Activated CD4-positive, alpha-beta memory T cell treated with anti-CD3 and anti-CD28 coated beads for 36 hours (primary cell): Measurements from ENCODE around the gene TTC31. TPM values are rescaled to one million over a fixed set of nuclear protein-coding genes. Genes with fewer than 3 reads are reported as not detected.

Experiments used
- CTCF ChIA-PET: fragments of 350-600 bp; sonication (Branson Sonifier 250); formaldehyde crosslinking; loops from one replicate; lab custom pipeline; 2021; ENCODE audit warnings: antibody characterized with exemption, inconsistent platforms; lab: Charles Lee
- POLR2A ChIA-PET: fragments of 350-600 bp; sonication (Branson Sonifier 250); formaldehyde crosslinking; loops from one replicate; lab custom pipeline; 2021; ENCODE audit warnings: antibody characterized with exemption; lab: Charles Lee
- DNase-seq: peaks from one replicate; pipeline ENCODE4 v3.0.0-alpha.2; 2020
- H3K27ac Mint-ChIP-seq: one replicate; pipeline ENCODE4 v1.8.0; 2021; ENCODE audit warnings: mixed read lengths
- H3K27me3 Mint-ChIP-seq: one replicate; pipeline ENCODE4 v1.8.0; 2021; ENCODE audit warnings: mixed read lengths
- H3K36me3 Mint-ChIP-seq: one replicate; pipeline ENCODE4 v1.8.0; 2021; ENCODE audit warnings: mixed read lengths
- H3K4me1 Mint-ChIP-seq: one replicate; pipeline ENCODE4 v1.8.0; 2021; ENCODE audit warnings: low read depth, mixed read lengths
- H3K4me3 Mint-ChIP-seq: one replicate; pipeline ENCODE4 v1.8.0; 2021; ENCODE audit warnings: mild to moderate bottlenecking, mixed read lengths
- H3K9me3 Mint-ChIP-seq: one replicate; pipeline ENCODE4 v1.8.0; 2021; ENCODE audit warnings: mixed read lengths
- intact Hi-C: fragments of 100-400 bp; cut with micrococcal nuclease; formaldehyde crosslinking; loops from one replicate; pipeline ENCODE4 v1.15.1; 2023
- total RNA-seq, 2 experiments: library from RNA; stranded (reverse); gene quantifications; one replicate each; pipeline ENCODE4 v1.2.3, GENCODE V29; 2021

The TTC31 gene
- total RNA-seq, 2 experiments from 2014 or later = 27.3 to 29.1 TPM

GRCh38 chr2:74507926-74508520 is 25.1 kb downstream of the TTC31 start:
- Mint-ChIP-seq H3K9me3 (no peaks in the 10 kb centered on the region), H3K4me1 (peaks cover 41% of the 10 kb centered on the region), H3K36me3 (peaks cover 30% of the 10 kb centered on the region), H3K4me3 (peak overlapping the region; percentile 91), H3K27ac (peak overlapping the region; percentile 98), H3K27me3 (peaks cover 34% of the 10 kb centered on the region)
- POLR2A ChIA-PET = interaction anchor here (1.1 to 1.9 kb wide), 2 partner anchors 11 to 21 kb away, joined by 4 to 6 read pairs; no protein-coding TSS in a partner anchor
- CTCF ChIA-PET = interaction anchor here (1.0 to 2.0 kb wide), 2 partner anchors 25 to 59 kb away, joined by 3 to 7 read pairs; partner anchors contain the start of genes CCDC142 and TTC31
- DNase-seq = no peak
- intact Hi-C loops = loop anchor here (1.0 kb wide), 4 partner anchors 7 to 50 kb away; partner anchors contain the start of genes AUP1, HTRA2, TTC31 and WBP1

GRCh38 chr2:74510272-74510671 is 27.4 kb downstream of the TTC31 start:
- intact Hi-C loops = no loop called here
- POLR2A ChIA-PET = interaction anchor here (1.0 to 2.1 kb wide), 4 partner anchors 9 to 27 kb away, joined by 3 to 11 read pairs (median 4); partner anchors contain the start of genes AUP1 and HTRA2
- Mint-ChIP-seq H3K4me1 (peaks cover 34% of the 10 kb centered on the region), H3K27me3 (peaks cover 28% of the 10 kb centered on the region), H3K36me3 (peaks cover 15% of the 10 kb centered on the region), H3K9me3 (no peaks in the 10 kb centered on the region), H3K4me3 (no peak overlapping the region), H3K27ac (no peak overlapping the region)
- CTCF ChIA-PET = interaction anchor here (1.6 kb wide), 1 partner anchor 20 kb away, joined by 8 read pairs; the partner anchor contains the start of genes AUP1 and HTRA2
- DNase-seq = no peak

GRCh38 chr2:74511104-74511989 is 28.5 kb downstream of the TTC31 start:
- H3K27me3 Mint-ChIP-seq = peaks cover 36% of the 10 kb centered on the region
- no peak overlapping the region for H3K27ac Mint-ChIP-seq
- H3K4me1 Mint-ChIP-seq = peaks cover 39% of the 10 kb centered on the region
- H3K36me3 Mint-ChIP-seq = peaks cover 9% of the 10 kb centered on the region
- no peak overlapping the region for H3K4me3 Mint-ChIP-seq
- intact Hi-C loops = no loop called here
- H3K9me3 Mint-ChIP-seq = no peaks in the 10 kb centered on the region
- DNase-seq = no peak
- ChIA-PET POLR2A (interaction anchor here (1.3 to 1.5 kb wide), 2 partner anchors 10 to 16 kb away, joined by 3 to 4 read pairs; no protein-coding TSS in a partner anchor), CTCF (no interaction called here)

GRCh38 chr2:74512744-74513604 is 30.1 kb downstream of the TTC31 start:
- DNase-seq = no peak
- no peak overlapping the region for H3K27ac Mint-ChIP-seq
- peaks cover 46% of the 10 kb centered on the region for H3K27me3 Mint-ChIP-seq
- H3K4me3 Mint-ChIP-seq = no peak overlapping the region
- peaks cover 39% of the 10 kb centered on the region for H3K4me1 Mint-ChIP-seq
- intact Hi-C loops = no loop called here
- H3K9me3 Mint-ChIP-seq = no peaks in the 10 kb centered on the region
- peaks cover 2% of the 10 kb centered on the region for H3K36me3 Mint-ChIP-seq
- ChIA-PET CTCF (no interaction called here), POLR2A (interaction anchor here (0.8 kb wide), 1 partner anchor 15 kb away, joined by 4 read pairs; no protein-coding TSS in a partner anchor)

- ChIA-PET CTCF (interaction anchor here (1.4 to 1.5 kb wide), 2 partner anchors 18 to 31 kb away, joined by 4 to 5 read pairs; partner anchors contain the start of genes CCDC142 and TTC31), POLR2A (no interaction called here)
- H3K4me3 Mint-ChIP-seq = peak overlapping the region; percentile 52
- H3K36me3 Mint-ChIP-seq = peaks cover 2% of the 10 kb centered on the region
- peak; percentile 56 for DNase-seq
- H3K27me3 Mint-ChIP-seq = peaks cover 53% of the 10 kb centered on the region
- peaks cover 31% of the 10 kb centered on the region for H3K4me1 Mint-ChIP-seq
- intact Hi-C loops = no loop called here
- H3K9me3 Mint-ChIP-seq = no peaks in the 10 kb centered on the region
- H3K27ac Mint-ChIP-seq = no peak overlapping the region
Measured at GRCh38 chr2:74513605-74514367, 30.9 kb downstream of the TTC31 start.

- peak within 1 kb of the TSS; percentile 62 for H3K4me3 Mint-ChIP-seq
- H3K27ac Mint-ChIP-seq = no peak within 1 kb of the TSS
- peaks cover 60% of the 10 kb centered on the region for H3K27me3 Mint-ChIP-seq
- ChIA-PET POLR2A (interaction anchor here (0.8 kb wide), 1 partner anchor 21 kb away, joined by 3 read pairs; no protein-coding TSS in a partner anchor), CTCF (interaction anchor here (1.4 to 1.5 kb wide), 2 partner anchors 17 to 32 kb away, joined by 4 to 5 read pairs; partner anchors contain the start of genes CCDC142 and TTC31)
- H3K9me3 Mint-ChIP-seq = no peaks in the 10 kb centered on the region
- no peak for DNase-seq
- peaks cover 2% of the 10 kb centered on the region for H3K36me3 Mint-ChIP-seq
- H3K4me1 Mint-ChIP-seq = peaks cover 31% of the 10 kb centered on the region
- intact Hi-C loops = loop anchor here (1.0 kb wide), 1 partner anchor 7 kb away; the partner anchor contains the start of gene PCGF1
Measured at GRCh38 chr2:74514368-74515270, 31.7 kb downstream of the TTC31 start, which contains the start of gene TLX2. TSS of gene TLX2 (plus strand) at chr2:74514450. CDS start at chr2:74514807, 357 bp downstream.

- H3K9me3 Mint-ChIP-seq = no peaks in the 10 kb centered on the region
- no peak for DNase-seq
- H3K27me3 Mint-ChIP-seq = peaks cover 68% of the 10 kb centered on the region
- ChIA-PET CTCF (interaction anchor here (1.4 to 1.5 kb wide), 2 partner anchors 17 to 32 kb away, joined by 4 to 5 read pairs; partner anchors contain the start of genes CCDC142 and TTC31), POLR2A (interaction anchor here (0.8 kb wide), 1 partner anchor 22 kb away, joined by 3 read pairs; no protein-coding TSS in a partner anchor)
- peak overlapping the region; percentile 62 for H3K4me3 Mint-ChIP-seq
- peaks cover 2% of the 10 kb centered on the region for H3K36me3 Mint-ChIP-seq
- intact Hi-C loops = loop anchor here (1.0 kb wide), 1 partner anchor 8 kb away; the partner anchor contains the start of gene PCGF1
- H3K27ac Mint-ChIP-seq = no peak overlapping the region
- H3K4me1 Mint-ChIP-seq = peaks cover 29% of the 10 kb centered on the region
Measured at GRCh38 chr2:74515271-74515980, 32.5 kb downstream of the TTC31 start.

GRCh38 chr2:74515981-74516633 is 33.2 kb downstream of the TTC31 start:
- peaks cover 69% of the 10 kb centered on the region for H3K27me3 Mint-ChIP-seq
- peak overlapping the region; percentile 57 for H3K4me3 Mint-ChIP-seq
- POLR2A ChIA-PET = interaction anchor here (0.8 to 1.1 kb wide), 2 partner anchors 12 to 13 kb away, joined by 4 to 6 read pairs; partner anchors contain the start of genes AUP1 and HTRA2
- CTCF ChIA-PET = no interaction called here
- peak; percentile 86 for DNase-seq
- intact Hi-C loops = loop anchor here (1.0 kb wide), 2 partner anchors 9 to 18 kb away; partner anchors contain the start of gene PCGF1
- H3K36me3 Mint-ChIP-seq = peaks cover 2% of the 10 kb centered on the region
- H3K9me3 Mint-ChIP-seq = no peaks in the 10 kb centered on the region
- no peak overlapping the region for H3K27ac Mint-ChIP-seq
- peaks cover 25% of the 10 kb centered on the region for H3K4me1 Mint-ChIP-seq

- Mint-ChIP-seq H3K36me3 (peaks cover 2% of the 10 kb centered on the region), H3K4me3 (peak overlapping the region; percentile 57), H3K27me3 (peaks cover 67% of the 10 kb centered on the region), H3K27ac (no peak overlapping the region), H3K9me3 (no peaks in the 10 kb centered on the region), H3K4me1 (peaks cover 23% of the 10 kb centered on the region)
- intact Hi-C loops = loop anchor here (1.0 kb wide), 1 partner anchor 18 kb away; no protein-coding TSS in a partner anchor
- ChIA-PET CTCF (no interaction called here), POLR2A (interaction anchor here (0.8 to 1.1 kb wide), 2 partner anchors 13 kb away, joined by 4 to 6 read pairs; partner anchors contain the start of genes AUP1 and HTRA2)
- DNase-seq = no peak
Measured at GRCh38 chr2:74516650-74517049, 33.8 kb downstream of the TTC31 start.
